Choroid plexus epithelial cell (primary cell): ENCODE results near the gene FOXK1.

ENCODE experiments used
- DNase-seq: peaks from one replicate; pipeline ENCODE4 v3.0.0-alpha.2; 2010; ENCODE audit warnings: low read depth
- H3K4me3 ChIP-seq: 2 replicates; pipeline ENCODE4 v1.5.1; 2011; ENCODE audit warnings: low read depth, mild to moderate bottlenecking, control low read depth, low read length, moderate library complexity
- CTCF ChIP-seq: conservative IDR thresholded peaks from 2 replicates; pipeline ENCODE4 v1.5.1; 2011; ENCODE audit warnings: low read depth, mild to moderate bottlenecking, control low read depth, inconsistent platforms, low read length, moderate library complexity

Gene FOXK1

GRCh38 chr7:4759211-4759610, 77.1 kb downstream of the FOXK1 start:
- no peak for DNase-seq
- H3K4me3 ChIP-seq = no peak overlapping the region
- TF ChIP-seq CTCF = no peak

GRCh38 chr7:4760952-4761351, 78.9 kb downstream of the FOXK1 start:
- no peak overlapping the region for H3K4me3 ChIP-seq
- no peak for DNase-seq
- TF ChIP-seq CTCF = no peak

GRCh38 chr7:4762121-4763055, 80.3 kb downstream of the FOXK1 start:
- no peak for DNase-seq
- TF ChIP-seq CTCF = no peak
- no peak overlapping the region for H3K4me3 ChIP-seq

GRCh38 chr7:4763091-4763793, 81.1 kb downstream of the FOXK1 start:
- no peak for TF ChIP-seq CTCF
- no peak for DNase-seq
- H3K4me3 ChIP-seq = no peak overlapping the region

- no peak for TF ChIP-seq CTCF
- DNase-seq = no peak
- no peak overlapping the region for H3K4me3 ChIP-seq
Measured at GRCh38 chr7:4763794-4764185, 81.7 kb downstream of the FOXK1 start.

- H3K4me3 ChIP-seq = no peak overlapping the region
- DNase-seq = no peak
- TF ChIP-seq CTCF = no peak
Measured at GRCh38 chr7:4764402-4765007, 82.4 kb downstream of the FOXK1 start.
